Measurements from ENCODE around the gene SEBOX. TPM values are rescaled to one million over a fixed set of nuclear protein-coding genes. Genes with fewer than 3 reads are reported as not detected.

Gene SEBOX
- total and polyA plus RNA-seq, 2 of the 8 experiments (the other 6 are each of a cell fraction or from before 2014, with no cell fraction given) = not detected

- Histone ChIP-seq H3K9ac (replicated peaks in 1 of 4; ENCODE audit: extremely low read depth in 1 of 4, low read depth in 3 of 4, low read length in 3 of 4) (no peak overlapping the region), H2BK12ac (ENCODE audit: low read depth, low read length) (peak overlapping the region; percentile 13; the same call in 1 of the 2 replicates), H3K27me3 (replicated peaks in 1 of 4; ENCODE audit: control insufficient read depth in 3 of 4, extremely low read depth in 1 of 4, insufficient read depth in 3 of 4, low read length in 3 of 4) (peaks cover 0 to 39% (median 15%) of the 10 kb centered on the region in 4 experiments; a peak in 5 of 7 replicates), H4K91ac (replicated peaks; ENCODE audit: insufficient read length, low read length) (no peak overlapping the region), H3K27ac (ENCODE audit: low read depth, low read length) (no peak overlapping the region), H3K79me2 (ENCODE audit: control insufficient read depth in 1 of 2, insufficient read depth in 2 of 2, low read length in 2 of 2) (no peaks in the 10 kb centered on the region; a peak in 1 of 4 replicates), H4K8ac (ENCODE audit: extremely low read depth, insufficient read depth, low read length) (no peak overlapping the region), H3K79me1 (ENCODE audit: low read depth, low read length) (no peaks in the 10 kb centered on the region; the same call in 1 of the 2 replicates), H4K5ac (ENCODE audit: insufficient read length, low read depth, low read length) (no peak overlapping the region), H2BK120ac (replicated peaks; ENCODE audit: low read depth, low read length) (no peak overlapping the region), H3K9me3 (ENCODE audit: insufficient read depth in 2 of 2, low read depth in 1 of 2, low read length in 1 of 2) (no peaks in the 10 kb centered on the region), H2BK15ac (ENCODE audit: low read length) (no peak overlapping the region), H3K4me2 (ENCODE audit: insufficient read depth in 1 of 2, low read depth in 2 of 2, low read length in 2 of 2) (peak overlapping the region; percentile 5 to 37; a peak in 2 of 4 replicates), H3K4me1 (replicated peaks in 1 of 4; ENCODE audit: control insufficient read depth in 3 of 4, insufficient read depth in 4 of 4, low read length in 3 of 4) (peaks cover 27 to 54% (median 34%) of the 10 kb centered on the region in 4 experiments), H2BK5ac (ENCODE audit: low read depth, low read length) (no peak overlapping the region; the same call in 1 of the 2 replicates), H3K23me2 (ENCODE audit: low read depth, low read length) (peaks cover 12% of the 10 kb centered on the region; the same call in 1 of the 2 replicates), H3K23ac (ENCODE audit: insufficient read length) (no peak overlapping the region), H2AFZ (ENCODE audit: low read length) (no peak overlapping the region), H3K4me3 (ENCODE audit: extremely low read depth in 1 of 4, insufficient read depth in 2 of 4, low read depth in 3 of 4, low read length in 4 of 4) (no peak overlapping the region), H2AK5ac (ENCODE audit: low read depth, low read length) (no peak overlapping the region; the same call in 1 of the 2 replicates), H4K20me1 (replicated peaks in 1 of 2; ENCODE audit: control insufficient read depth in 1 of 2, insufficient read depth in 2 of 2, low read length in 2 of 2) (no peaks in the 10 kb centered on the region), H2BK20ac (ENCODE audit: low read length) (peak overlapping the region; percentile 49; the same call in 1 of the 2 replicates), H3K56ac (replicated peaks; ENCODE audit: insufficient read length, low read depth, low read length) (no peak overlapping the region), H3K4ac (replicated peaks; ENCODE audit: insufficient read length, low read depth, low read length) (no peak overlapping the region), H3K18ac (ENCODE audit: extremely low read depth, low read length) (no peak overlapping the region), H3K14ac (ENCODE audit: insufficient read length) (no peak overlapping the region), H3K36me3 (ENCODE audit: control insufficient read depth in 2 of 4, insufficient read depth in 4 of 4, low read length in 3 of 4) (no peaks in the 10 kb centered on the region)
- no peak for FAIRE-seq
- 74% methylated on average over 6 of the region's 6 CpGs; no CpG with 5 or more reads in 1 of the 2 experiments for WGBS, 2 experiments (ENCODE audit: extremely low coverage in 1 of 2, insufficient coverage in 1 of 2, insufficient read length in 1 of 2, insufficient replicate concordance in 2 of 2, low coverage in 1 of 2, low lambda C conversion rate in 2 of 2, missing lambda C conversion rate in 1 of 2)
- CTCF ChIA-PET (ENCODE audit: partially characterized antibody) = interaction anchor here (0.9 to 5.8 kb wide), 5 partner anchors 14 to 145 kb away, joined by 3 to 52 read pairs (median 4); no protein-coding TSS in a partner anchor
- no peak for DNase-seq (ENCODE audit: low read depth in 1 of 2, low spot score in 2 of 2)
- POLR2A ChIA-PET (ENCODE audit: partially characterized antibody) = interaction anchor here (12.8 kb wide), 1 partner anchor 17 kb away, joined by 135 read pairs; no protein-coding TSS in a partner anchor
- no peak for TF ChIP-seq FOSL1 (IDR thresholded peaks at IDR 0.05; ENCODE audit: insufficient read depth, low read depth, low read length)
- no peak for TF ChIP-seq POLR2AphosphoS5 (IDR thresholded peaks at IDR 0.05; ENCODE audit: low read depth, low read length)
- no peak for TF ChIP-seq ATF3 (IDR thresholded peaks at IDR 0.05; ENCODE audit: insufficient read depth, low read depth, low read length)
- no peak for TF ChIP-seq TBP (IDR thresholded peaks at IDR 0.05; ENCODE audit: low read depth, low read length)
- TF ChIP-seq CHD1 (IDR thresholded peaks at IDR 0.05; ENCODE audit: low read depth, low read length) = no peak
- TF ChIP-seq TAF7 (optimal IDR thresholded peaks at IDR 0.05; ENCODE audit: borderline replicate concordance, low read depth, low read length) = no peak
- TF ChIP-seq SRF (IDR thresholded peaks at IDR 0.05; ENCODE audit: low read depth, low read length) = no peak
- TF ChIP-seq JUN (IDR thresholded peaks at IDR 0.05; ENCODE audit: low read depth, low read length) = no peak
- TF ChIP-seq TEAD4 (IDR thresholded peaks at IDR 0.05; ENCODE audit: low read depth, low read length) = no peak
- TF ChIP-seq SP4 (IDR thresholded peaks at IDR 0.05; ENCODE audit: low read length) = no peak
- TF ChIP-seq HDAC6 (IDR thresholded peaks at IDR 0.05; ENCODE audit: low read depth, low read length) = no peak
- no peak for TF ChIP-seq NRF1 (IDR thresholded peaks at IDR 0.05; ENCODE audit: low read depth, low read length)
Measured at GRCh38 chr17:28402844-28403243, 37.8 kb upstream of the SEBOX start.
